SW 1271 (cell line): Measurements from ENCODE around the gene PHF1.

Experiments
- DNase-seq, 2 experiments: peaks; one replicate each; lab custom pipeline; 2025; lab: John Stamatoyannopoulos, UW

The PHF1 gene

GRCh38 chr6:33431880-33432541 is 21.2 kb downstream of the PHF1 start:
- no peak for DNase-seq

GRCh38 chr6:33432546-33432945 is 21.7 kb downstream of the PHF1 start:
- DNase-seq = no peak

GRCh38 chr6:33433001-33433543 is 22.3 kb downstream of the PHF1 start:
- DNase-seq = no peak

DNA sequence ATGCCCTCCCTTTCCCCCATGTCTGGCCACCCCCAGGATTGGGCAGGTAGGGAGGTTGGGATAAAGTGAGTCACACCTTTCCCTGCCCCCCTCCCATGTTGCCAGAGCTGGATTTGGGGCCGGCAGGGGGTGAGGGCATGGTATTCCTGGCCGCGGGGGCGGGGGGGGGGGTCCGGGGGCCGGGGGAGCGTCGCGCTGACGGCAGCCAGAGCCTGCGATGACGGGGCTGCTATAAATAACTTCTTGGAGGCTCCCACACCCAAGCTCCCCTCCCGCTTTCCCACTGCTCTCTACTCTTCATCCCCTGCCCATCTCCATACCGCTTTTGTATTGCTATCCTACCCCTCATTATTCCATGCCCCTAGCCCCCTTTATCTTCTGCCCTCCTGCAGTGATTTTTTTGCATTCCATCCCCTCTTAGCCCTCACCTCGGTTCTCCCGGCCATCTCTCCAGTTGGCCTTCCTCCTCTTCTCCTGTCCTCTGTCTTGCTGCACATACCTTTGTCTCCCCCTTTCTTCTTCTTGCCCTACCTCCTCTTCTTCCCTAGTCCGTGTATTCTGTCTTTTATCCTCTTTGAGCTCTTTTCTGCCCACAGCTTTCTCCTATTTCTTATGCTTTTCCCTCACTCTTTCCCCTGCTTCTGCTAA is 22.9 kb downstream of the PHF1 start:
- no peak for DNase-seq

DNA sequence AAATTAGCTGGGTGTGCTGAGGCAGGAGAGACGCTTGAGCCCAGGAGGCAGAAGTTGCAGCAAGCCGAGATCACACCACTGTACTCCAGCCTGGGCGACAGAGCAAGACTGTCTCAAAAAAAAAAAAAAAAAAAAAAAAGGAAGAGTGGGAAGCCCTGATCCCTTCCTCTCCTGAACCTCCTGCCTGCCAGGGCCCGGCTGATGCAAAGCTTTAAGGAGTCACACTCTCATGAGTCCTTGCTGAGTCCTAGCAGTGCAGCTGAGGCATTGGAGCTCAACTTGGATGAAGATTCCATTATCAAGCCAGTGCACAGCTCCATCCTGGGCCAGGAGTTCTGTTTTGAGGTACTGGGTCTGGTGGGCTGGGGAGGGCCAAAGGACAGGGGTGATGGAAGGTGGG is 24.1 kb downstream of the PHF1 start:
- DNase-seq = no peak

GRCh38 chr6:33437666-33438065 is 26.9 kb downstream of the PHF1 start:
- no peak for DNase-seq

- no peak for DNase-seq
Measured at GRCh38 chr6:33438978-33439594, 28.3 kb downstream of the PHF1 start.

DNA sequence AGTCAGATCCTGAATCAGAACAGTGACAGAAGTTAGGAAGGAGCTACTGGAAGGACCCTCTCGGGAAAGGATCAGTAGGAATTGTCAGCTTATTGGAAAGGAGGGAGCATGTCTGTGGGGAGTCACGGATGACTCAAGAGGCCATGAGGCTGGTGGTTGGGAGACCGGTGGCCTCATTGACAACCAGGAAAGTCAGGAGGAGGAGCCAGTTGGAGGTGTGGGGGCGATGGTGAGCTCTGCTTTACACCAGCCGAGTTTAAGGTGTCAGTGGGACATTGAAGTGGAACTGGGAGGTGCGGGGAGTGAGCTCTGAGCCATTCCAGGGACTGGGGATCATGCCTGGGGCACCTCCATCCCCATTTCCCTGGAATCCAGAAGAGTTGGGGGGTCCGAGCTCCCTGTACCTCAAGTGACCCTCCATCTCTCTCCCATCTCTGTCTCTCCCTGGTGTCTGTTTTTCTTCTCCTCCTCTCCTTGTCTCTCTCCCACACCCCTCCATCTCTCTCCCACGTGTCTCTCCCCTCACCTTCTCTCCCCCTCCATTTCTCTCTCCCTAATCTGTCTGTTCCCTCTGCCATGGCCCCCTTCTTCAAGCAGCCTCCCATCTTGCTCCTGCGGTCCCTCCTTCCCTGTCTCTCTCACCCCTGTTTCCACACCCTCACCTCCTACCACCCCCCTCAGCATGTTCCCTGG is 29.3 kb downstream of the PHF1 start:
- DNase-seq = no peak

DNA sequence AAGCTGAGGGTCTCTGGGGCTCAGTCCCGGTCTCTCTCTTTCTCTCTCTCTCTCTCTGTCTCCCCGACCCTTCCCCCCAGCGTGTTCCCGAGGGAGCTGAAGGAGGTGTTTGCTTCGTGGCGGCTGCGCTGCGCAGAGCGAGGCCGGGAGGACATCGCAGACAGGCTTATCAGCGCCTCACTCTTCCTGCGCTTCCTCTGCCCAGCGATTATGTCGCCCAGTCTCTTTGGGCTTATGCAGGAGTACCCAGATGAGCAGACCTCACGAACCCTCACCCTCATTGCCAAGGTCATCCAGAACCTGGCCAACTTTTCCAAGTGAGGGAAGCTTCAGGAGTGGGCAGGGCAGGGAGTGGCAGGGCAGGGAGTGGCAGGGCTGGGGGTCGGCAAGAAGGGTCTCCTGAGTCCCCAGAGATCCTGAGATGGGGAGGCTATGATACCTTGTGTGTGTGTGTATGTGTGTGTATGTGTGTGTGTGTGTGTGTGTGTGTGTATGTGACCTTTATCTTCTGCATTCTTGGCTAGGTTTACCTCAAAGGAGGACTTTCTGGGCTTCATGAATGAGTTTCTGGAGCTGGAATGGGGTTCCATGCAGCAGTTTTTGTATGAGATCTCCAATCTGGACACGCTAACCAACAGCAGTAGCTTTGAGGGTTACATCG is 30.0 kb downstream of the PHF1 start:
- no peak for DNase-seq

DNA sequence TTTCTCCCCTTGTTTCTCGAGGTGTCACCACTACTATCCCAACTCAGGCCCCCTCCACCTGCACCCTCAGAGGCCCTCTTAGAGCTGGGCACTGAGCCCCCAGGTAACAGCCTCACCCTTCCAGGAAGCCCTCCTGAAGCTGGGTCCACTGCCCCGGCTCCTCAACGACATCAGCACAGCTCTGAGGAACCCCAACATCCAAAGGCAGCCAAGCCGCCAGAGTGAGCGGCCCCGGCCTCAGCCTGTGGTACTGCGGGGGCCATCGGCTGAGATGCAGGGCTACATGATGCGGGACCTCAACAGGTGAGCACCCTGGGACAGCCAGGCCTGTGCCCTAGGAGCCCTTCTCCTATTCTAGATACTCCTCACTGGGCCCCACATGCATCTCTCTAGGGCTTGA is 30.6 kb downstream of the PHF1 start:
- DNase-seq = no peak

DNA sequence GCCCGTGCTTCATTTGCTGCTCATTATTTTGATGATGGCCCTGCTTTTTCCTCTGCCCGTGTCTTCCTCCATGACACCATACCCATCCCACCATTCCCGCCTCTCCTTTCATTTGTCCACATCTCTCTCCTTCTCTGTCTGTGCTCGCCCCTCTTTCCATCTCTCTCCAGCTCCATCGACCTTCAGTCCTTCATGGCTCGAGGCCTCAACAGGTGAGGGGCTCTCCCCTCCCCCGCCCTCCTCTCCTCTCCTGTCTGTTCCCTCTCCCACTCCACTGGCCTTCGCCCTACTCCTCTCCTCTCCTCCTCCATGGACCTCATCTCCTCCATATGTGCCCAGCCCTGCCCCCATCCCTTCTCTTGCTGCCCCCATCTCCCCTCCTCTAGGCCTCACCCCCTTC is 31.5 kb downstream of the PHF1 start:
- DNase-seq = no peak

DNA sequence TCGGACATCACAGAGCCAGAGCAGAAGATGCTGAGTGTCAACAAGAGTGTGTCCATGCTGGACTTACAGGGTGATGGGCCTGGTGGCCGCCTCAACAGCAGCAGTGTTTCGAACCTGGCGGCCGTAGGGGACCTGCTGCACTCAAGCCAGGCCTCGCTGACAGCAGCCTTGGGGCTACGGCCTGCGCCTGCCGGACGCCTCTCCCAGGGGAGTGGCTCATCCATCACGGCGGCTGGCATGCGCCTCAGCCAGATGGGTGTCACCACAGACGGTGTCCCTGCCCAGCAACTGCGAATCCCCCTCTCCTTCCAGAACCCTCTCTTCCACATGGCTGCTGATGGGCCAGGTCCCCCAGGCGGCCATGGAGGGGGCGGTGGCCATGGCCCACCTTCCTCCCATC is 32.2 kb downstream of the PHF1 start:
- DNase-seq = no peak

- no peak for DNase-seq
Measured at GRCh38 chr6:33443619-33444504, 33.0 kb downstream of the PHF1 start.

DNA sequence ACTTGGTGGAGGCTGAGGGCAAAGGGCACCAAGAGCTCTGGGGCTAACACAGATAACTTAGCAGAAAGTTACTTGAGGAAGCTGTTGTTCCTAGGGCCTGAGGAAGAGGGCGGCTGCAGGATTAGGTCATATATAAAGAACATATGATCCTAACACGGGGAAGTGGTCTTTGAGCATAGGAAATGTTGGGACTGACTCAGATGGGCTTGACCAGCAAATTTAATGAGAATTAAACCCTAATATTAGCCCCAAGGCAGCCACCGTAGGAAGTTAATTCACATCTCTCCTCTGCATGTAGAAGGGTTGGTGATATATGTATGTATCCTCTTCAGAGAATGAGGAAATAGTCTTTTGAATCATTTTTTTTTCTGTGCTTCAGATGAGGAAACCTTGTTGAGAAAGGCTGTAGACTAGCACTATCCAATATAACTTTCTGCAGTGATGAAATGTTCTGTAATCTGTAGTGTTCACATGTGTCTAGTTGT is 34.3 kb downstream of the PHF1 start:
- no peak for DNase-seq

- DNase-seq = no peak
Measured at GRCh38 chr6:33446356-33446755, 35.5 kb downstream of the PHF1 start.

GRCh38 chr6:33450434-33450833 is 39.6 kb downstream of the PHF1 start:
- DNase-seq = no peak

DNA sequence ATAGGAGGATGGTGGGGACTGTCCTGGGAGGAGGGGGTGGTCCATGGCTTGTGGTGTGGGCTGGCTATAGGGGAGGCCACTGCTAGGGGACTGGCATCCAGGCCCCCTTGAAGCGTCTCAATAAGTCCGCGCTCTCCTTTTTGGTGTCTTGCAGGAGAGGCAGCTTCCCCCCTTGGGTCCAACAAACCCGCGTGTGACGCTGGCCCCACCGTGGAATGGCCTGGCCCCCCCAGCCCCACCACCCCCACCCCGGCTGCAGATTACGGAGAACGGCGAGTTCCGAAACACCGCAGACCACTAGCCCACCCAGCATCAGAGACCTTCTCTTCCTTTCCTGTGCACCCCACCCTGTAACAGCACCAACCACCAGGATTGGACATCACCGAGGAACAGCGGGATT is 40.8 kb downstream of the PHF1 start:
- DNase-seq = no peak

DNA sequence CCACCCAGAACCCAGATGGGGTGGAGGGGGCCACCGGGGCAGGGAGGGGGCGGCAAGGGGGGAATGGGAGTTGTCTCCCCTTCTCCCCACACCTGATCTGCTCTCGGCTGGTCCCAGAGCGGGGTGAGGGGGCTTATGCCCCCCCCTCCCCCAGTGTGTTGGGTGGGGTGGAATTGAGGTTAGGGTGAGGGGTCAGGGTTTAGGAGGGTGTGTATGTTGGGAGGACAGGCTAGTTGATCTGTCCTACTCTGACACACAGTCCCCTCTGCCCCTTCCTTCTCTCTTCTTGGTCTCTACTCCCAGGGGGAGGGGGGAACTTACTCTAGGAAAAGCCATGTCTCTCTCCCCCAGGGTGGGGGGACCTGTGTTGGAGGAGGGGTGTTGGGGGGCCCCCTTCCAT is 41.7 kb downstream of the PHF1 start:
- DNase-seq = no peak

DNA sequence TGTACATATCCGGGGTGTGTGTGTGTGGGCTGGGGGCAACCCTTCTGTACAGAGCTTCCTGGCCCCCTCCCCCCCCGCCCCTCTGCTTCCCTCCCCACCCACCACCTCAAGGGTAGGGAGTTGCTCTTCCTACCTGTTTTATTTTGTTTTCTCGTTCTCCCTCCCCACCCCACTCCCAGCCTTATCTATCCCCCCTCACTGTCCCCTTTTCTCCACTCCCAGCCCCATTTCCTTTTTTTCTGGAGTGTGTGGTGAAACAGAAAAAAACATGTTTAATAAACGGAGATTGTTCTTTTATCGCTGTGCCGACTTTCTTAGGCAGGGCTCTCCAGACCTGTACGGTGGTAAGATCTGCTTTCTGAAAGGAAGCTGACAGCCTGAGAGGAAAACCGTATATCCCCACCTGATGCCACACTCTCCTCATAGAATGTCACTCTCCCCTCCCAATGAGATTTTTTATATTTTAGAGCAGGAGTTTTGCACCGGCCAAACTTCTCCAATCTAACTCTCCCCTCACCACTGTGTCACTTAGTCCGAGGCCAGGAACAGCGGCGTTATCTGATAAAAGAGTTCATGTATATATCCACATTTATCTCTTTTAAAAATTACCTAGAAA is 42.7 kb downstream of the PHF1 start:
- DNase-seq = no peak
